OCI-LY7 (cell line): ENCODE measurements around the gene OTP. TPM values are rescaled to one million over a fixed set of nuclear protein-coding genes. Genes with fewer than 3 reads are reported as not detected.

ENCODE experiments used
- BruUV-seq: library from RNA; stranded (reverse); fragments of 400-500 nt; replicated peaks from 2 replicates; lab custom pipeline; 2021; lab: Mats Ljungman, UMichigan
- CTCF ChIA-PET: fragments of 300-600 bp; sonication (Branson Sonifier 250); formaldehyde crosslinking; loops from one replicate; lab custom pipeline; 2022; ENCODE audit warnings: antibody characterized with exemption; ENCODE audit not compliant: unreplicated experiment; lab: Charles Lee
- POLR2A ChIA-PET: fragments of 300-600 bp; sonication (Branson Sonifier 250); formaldehyde crosslinking; loops from one replicate; lab custom pipeline; 2022; ENCODE audit warnings: antibody characterized with exemption; lab: Charles Lee
- DNase-seq: peaks from one replicate; pipeline ENCODE4 v3.0.0-alpha.2; 2015; ENCODE audit warnings: low spot score
- H2AFZ ChIP-seq: fragments of 200-600 bp; sonication (generic), shearing (Covaris generic); 2 replicates; pipeline ENCODE4 v1.6.1; 2014; ENCODE audit warnings: mild to moderate bottlenecking, antibody characterized with exemption, low read length, moderate library complexity
- H3K27ac ChIP-seq: fragments of 200-600 bp; sonication (generic); 2 replicates; pipeline ENCODE4 v1.5.1; 2014; ENCODE audit warnings: mixed run types, low read depth, mild to moderate bottlenecking, moderate library complexity, low read length, inconsistent platforms; ENCODE audit not compliant: poor library complexity, severe bottlenecking
- H3K36me3 ChIP-seq: fragments of 200-600 bp; sonication (generic); 2 replicates; pipeline ENCODE4 v1.6.1; 2014; ENCODE audit warnings: mild to moderate bottlenecking, antibody characterized with exemption, low read length, moderate library complexity, mixed read lengths; ENCODE audit not compliant: insufficient read depth
- H3K4me1 ChIP-seq: fragments of 200-600 bp; sonication (generic); 2 replicates; pipeline ENCODE4 v1.5.1; 2014; ENCODE audit warnings: mild to moderate bottlenecking, low read length; ENCODE audit not compliant: insufficient read depth, poor library complexity, severe bottlenecking
- H3K4me2 ChIP-seq: fragments of 200-600 bp; sonication (generic); 2 replicates; pipeline ENCODE4 v1.6.1; 2014; ENCODE audit warnings: mild to moderate bottlenecking, low read length
- H3K4me3 ChIP-seq: fragments of 200-600 bp; sonication (generic); 2 replicates; pipeline ENCODE4 v1.5.1; 2014; ENCODE audit warnings: mild to moderate bottlenecking, low read depth, low read length; ENCODE audit not compliant: poor library complexity, severe bottlenecking
- H3K79me2 ChIP-seq: fragments of 200-600 bp; sonication (generic); 2 replicates; pipeline ENCODE4 v1.6.1; 2016; ENCODE audit warnings: low read depth, mild to moderate bottlenecking, low read length, moderate library complexity, mixed read lengths; ENCODE audit not compliant: insufficient read depth
- H3K9me2 ChIP-seq: fragments of 200-600 bp; sonication (generic); 2 replicates; pipeline ENCODE4 v1.6.1; 2016; ENCODE audit warnings: mild to moderate bottlenecking, low read length, mixed read lengths; ENCODE audit not compliant: insufficient read depth
- H3K9me3 ChIP-seq: fragments of 200-600 bp; sonication (generic); 2 replicates; pipeline ENCODE4 v1.6.1; 2014; ENCODE audit warnings: mild to moderate bottlenecking, mixed run types, low read length, mixed read lengths
- H4K20me1 ChIP-seq: fragments of 200-600 bp; sonication (generic); 2 replicates; pipeline ENCODE4 v1.6.1; 2014; ENCODE audit warnings: mild to moderate bottlenecking, antibody characterized with exemption, low read length, moderate library complexity, mixed read lengths; ENCODE audit not compliant: insufficient read depth
- EZH2phosphoT487 ChIP-seq: fragments of 200-600 bp; sonication (generic); IDR thresholded peaks from 2 replicates; pipeline ENCODE4 v1.6.1; 2018; ENCODE audit warnings: low read depth, borderline replicate concordance, mild to moderate bottlenecking, mixed run types, antibody characterized with exemption, low read length, moderate library complexity, mixed read lengths
- intact Hi-C: fragments of 100-400 bp; cut with micrococcal nuclease; formaldehyde crosslinking; loops from one replicate; pipeline ENCODE4 v1.10.0; 2022; ENCODE audit not compliant: unreplicated experiment
- total RNA-seq, 2 experiments: library from RNA; depleted of rRNA in 1 of 2; stranded (reverse); fragments of >200 nt in 1 of 2; shearing (Covaris generic) in 1 of 2; gene quantifications; 2 replicates each; pipeline ENCODE4 v1.2.3, GENCODE V29; 2014 to 2022
- TF ChIP-seq, protein P1 (sequence below): fragments of 200-600 bp; sonication (generic); conservative IDR thresholded peaks from 2 replicates; pipeline ENCODE4 v1.5.1; 2014; ENCODE audit warnings: mild to moderate bottlenecking, antibody characterized with exemption, low read length, moderate library complexity, mixed read lengths

The OTP gene
- total RNA-seq, 2 experiments from 2014 or later = not detected

DNA sequence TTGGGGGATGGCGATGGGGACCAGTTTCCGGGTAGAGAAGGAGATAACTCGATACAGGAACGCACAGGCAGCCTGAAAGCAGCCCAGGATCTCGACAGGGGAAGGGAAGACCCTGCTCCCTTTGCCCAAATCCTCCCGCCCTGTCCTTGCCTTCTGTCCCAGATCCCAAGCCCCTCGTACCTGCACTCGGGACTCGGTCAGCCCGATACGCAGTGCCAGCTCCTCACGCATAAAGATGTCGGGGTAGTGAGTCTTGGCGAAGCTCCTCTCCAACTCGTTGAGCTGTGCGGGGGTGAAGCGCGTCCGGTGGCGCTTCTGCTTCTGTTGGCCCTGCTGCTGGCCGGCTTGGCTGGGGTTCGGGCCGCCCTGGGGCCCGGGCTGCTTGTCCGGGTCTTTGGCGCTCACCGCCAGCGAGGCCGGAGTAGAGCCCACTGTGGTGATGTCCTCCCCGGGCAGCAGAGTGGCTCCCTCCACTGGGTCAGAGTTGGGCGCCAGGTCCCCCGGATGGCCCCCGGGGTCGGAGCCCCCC is 1.8 kb downstream of the OTP start:
- ChIA-PET POLR2A (interaction anchor here (0.6 kb wide), 1 partner anchor 100 kb away, joined by 3 read pairs; no protein-coding TSS in a partner anchor), CTCF (no interaction called here)
- no peak for DNase-seq
- no peak for TF ChIP-seq EZH2phosphoT487
- TF ChIP-seq, protein P1, sequence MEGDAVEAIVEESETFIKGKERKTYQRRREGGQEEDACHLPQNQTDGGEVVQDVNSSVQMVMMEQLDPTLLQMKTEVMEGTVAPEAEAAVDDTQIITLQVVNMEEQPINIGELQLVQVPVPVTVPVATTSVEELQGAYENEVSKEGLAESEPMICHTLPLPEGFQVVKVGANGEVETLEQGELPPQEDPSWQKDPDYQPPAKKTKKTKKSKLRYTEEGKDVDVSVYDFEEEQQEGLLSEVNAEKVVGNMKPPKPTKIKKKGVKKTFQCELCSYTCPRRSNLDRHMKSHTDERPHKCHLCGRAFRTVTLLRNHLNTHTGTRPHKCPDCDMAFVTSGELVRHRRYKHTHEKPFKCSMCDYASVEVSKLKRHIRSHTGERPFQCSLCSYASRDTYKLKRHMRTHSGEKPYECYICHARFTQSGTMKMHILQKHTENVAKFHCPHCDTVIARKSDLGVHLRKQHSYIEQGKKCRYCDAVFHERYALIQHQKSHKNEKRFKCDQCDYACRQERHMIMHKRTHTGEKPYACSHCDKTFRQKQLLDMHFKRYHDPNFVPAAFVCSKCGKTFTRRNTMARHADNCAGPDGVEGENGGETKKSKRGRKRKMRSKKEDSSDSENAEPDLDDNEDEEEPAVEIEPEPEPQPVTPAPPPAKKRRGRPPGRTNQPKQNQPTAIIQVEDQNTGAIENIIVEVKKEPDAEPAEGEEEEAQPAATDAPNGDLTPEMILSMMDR = no peak
- Histone ChIP-seq H3K79me2 (no peaks in the 10 kb centered on the region), H3K36me3 (no peaks in the 10 kb centered on the region), H3K9me2 (no peaks in the 10 kb centered on the region), H2AFZ (no peak overlapping the region), H4K20me1 (no peaks in the 10 kb centered on the region), H3K9me3 (no peaks in the 10 kb centered on the region), H3K27ac (no peak overlapping the region), H3K4me3 (no peak overlapping the region), H3K4me1 (no peaks in the 10 kb centered on the region), H3K4me2 (no peak overlapping the region)
- intact Hi-C loops = no loop called here
- BruUV-seq = no TSS peak

DNA sequence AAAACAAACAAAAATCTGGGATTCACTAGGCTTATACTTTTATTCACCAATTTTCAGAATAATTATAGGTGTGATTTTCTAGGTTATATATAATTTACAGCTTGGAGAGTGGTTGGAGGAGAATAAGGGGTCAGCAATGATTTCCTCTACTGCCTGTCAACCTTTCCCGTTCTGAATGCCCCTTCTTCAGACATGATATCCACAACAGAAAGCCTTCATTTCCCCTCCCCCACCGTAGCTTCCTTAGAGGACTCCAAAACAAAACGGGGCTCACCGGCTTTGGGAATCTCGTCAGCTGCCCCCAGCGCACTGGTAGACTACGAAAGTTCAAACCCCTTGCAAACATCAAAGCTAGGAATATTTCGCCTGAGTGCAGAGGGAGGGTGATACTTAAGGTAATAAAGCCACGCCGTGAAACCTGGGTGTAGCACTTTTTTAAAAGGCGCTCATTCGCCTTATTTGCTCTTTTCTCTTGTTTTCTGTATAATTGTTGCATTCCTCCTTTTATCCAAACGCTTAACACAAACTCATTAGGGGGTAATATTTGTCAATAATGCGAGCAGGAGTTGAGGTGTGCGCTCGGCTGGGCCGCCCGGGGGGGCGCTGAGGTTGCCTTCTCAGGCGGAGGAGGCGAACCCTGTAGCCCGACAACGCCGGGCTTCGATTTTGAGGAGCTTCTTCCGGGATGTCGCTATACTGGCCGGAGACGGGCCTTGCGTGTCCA is 2.4 kb downstream of the OTP start:
- Histone ChIP-seq H2AFZ (no peak overlapping the region), H3K4me1 (no peaks in the 10 kb centered on the region), H3K4me2 (no peak overlapping the region), H3K4me3 (no peak overlapping the region), H3K9me2 (no peaks in the 10 kb centered on the region), H3K36me3 (no peaks in the 10 kb centered on the region), H3K79me2 (no peaks in the 10 kb centered on the region), H4K20me1 (no peaks in the 10 kb centered on the region), H3K9me3 (no peaks in the 10 kb centered on the region), H3K27ac (no peak overlapping the region)
- TF ChIP-seq EZH2phosphoT487 = no peak
- TF ChIP-seq, protein P1 = no peak
- ChIA-PET CTCF (no interaction called here), POLR2A (no interaction called here)
- BruUV-seq = no TSS peak
- intact Hi-C loops = no loop called here
- DNase-seq = no peak
